ENCODE measurements around the gene FMNL1.
A peak's percentile ranks its signal among the peaks of the same experiment; 100 is the strongest.

FMNL1 gene

GRCh38 chr17:45256114-45256966, 34.7 kb downstream of the FMNL1 start:
- no peak for DNase-seq (ENCODE audit: low read depth in 2 of 3, low spot score in 1 of 3)

- DNase-seq (ENCODE audit: low read depth in 2 of 3, low spot score in 1 of 3): no peak
Measured at GRCh38 chr17:45257115-45257514, 35.4 kb downstream of the FMNL1 start.

GRCh38 chr17:45258981-45259380, 37.3 kb downstream of the FMNL1 start:
- no peak for DNase-seq (ENCODE audit: low read depth in 2 of 3, low spot score in 1 of 3)

- no peak for DNase-seq (ENCODE audit: low read depth in 2 of 3, low spot score in 1 of 3)
Measured at GRCh38 chr17:45260204-45260783, 38.6 kb downstream of the FMNL1 start.

- peak; percentile 33 to 49 (median 38) for DNase-seq (ENCODE audit: low read depth in 2 of 3, low spot score in 1 of 3)
Measured at GRCh38 chr17:45261577-45262515, 40.2 kb downstream of the FMNL1 start, which contains the start of gene SPATA32. SPATA32 (minus strand) TSS chr17:45262094; CDS start chr17:45262016, 78 bp downstream.

- no peak for DNase-seq (ENCODE audit: low read depth in 2 of 3, low spot score in 1 of 3)
Measured at GRCh38 chr17:45262516-45263476, 41.1 kb downstream of the FMNL1 start.

- DNase-seq (ENCODE audit: low read depth in 2 of 3, low spot score in 1 of 3): no peak
Measured at GRCh38 chr17:45263477-45263860, 41.8 kb downstream of the FMNL1 start.

GRCh38 chr17:45264430-45264829, 42.7 kb downstream of the FMNL1 start:
- no peak for DNase-seq (ENCODE audit: low read depth in 2 of 3, low spot score in 1 of 3)

GRCh38 chr17:45264988-45265387, 43.3 kb downstream of the FMNL1 start:
- no peak for DNase-seq (ENCODE audit: low read depth in 2 of 3, low spot score in 1 of 3)

GRCh38 chr17:45265821-45266220, 44.1 kb downstream of the FMNL1 start:
- no peak for DNase-seq (ENCODE audit: low read depth in 2 of 3, low spot score in 1 of 3)

GRCh38 chr17:45266372-45266926, 44.8 kb downstream of the FMNL1 start:
- no peak for DNase-seq (ENCODE audit: low read depth in 2 of 3, low spot score in 1 of 3)

GRCh38 chr17:45267436-45268055, 45.9 kb downstream of the FMNL1 start:
- no peak for DNase-seq (ENCODE audit: low read depth in 2 of 3, low spot score in 1 of 3)

- no peak for DNase-seq (ENCODE audit: low read depth in 2 of 3, low spot score in 1 of 3)
Measured at GRCh38 chr17:45269912-45270311, 48.2 kb downstream of the FMNL1 start.

GRCh38 chr17:45270828-45271418, 49.2 kb downstream of the FMNL1 start:
- DNase-seq (ENCODE audit: low read depth in 2 of 3, low spot score in 1 of 3): peak; percentile 28 to 48 (median 45)

- DNase-seq (ENCODE audit: low read depth in 2 of 3, low spot score in 1 of 3): no peak
Measured at GRCh38 chr17:45271603-45272002, 49.9 kb downstream of the FMNL1 start.

GRCh38 chr17:45273551-45273957, 51.9 kb downstream of the FMNL1 start:
- DNase-seq (ENCODE audit: low read depth in 2 of 3, low spot score in 1 of 3): no peak

- no peak for DNase-seq (ENCODE audit: low read depth in 2 of 3, low spot score in 1 of 3)
Measured at GRCh38 chr17:45274033-45274432, 52.3 kb downstream of the FMNL1 start.

GRCh38 chr17:45276031-45276430, 54.3 kb downstream of the FMNL1 start:
- DNase-seq (ENCODE audit: low read depth in 2 of 3, low spot score in 1 of 3): no peak

GRCh38 chr17:45277216-45277849, 55.6 kb downstream of the FMNL1 start:
- DNase-seq (ENCODE audit: low read depth in 2 of 3, low spot score in 1 of 3): peak; percentile 82 to 84 (median 82)
